VCaP (cell line): Measurements from ENCODE around the gene UPK1B.

Source experiments
- H3K27ac ChIP-seq: fragments of 450-650 bp; 2 replicates; pipeline ENCODE4 v1.5.1; 2017
- CTCF ChIP-seq: fragments of 450-650 bp; conservative IDR thresholded peaks from 2 replicates; pipeline ENCODE4 v1.5.1; 2017; ENCODE audit warnings: mild to moderate bottlenecking, moderate library complexity

UPK1B gene

DNA sequence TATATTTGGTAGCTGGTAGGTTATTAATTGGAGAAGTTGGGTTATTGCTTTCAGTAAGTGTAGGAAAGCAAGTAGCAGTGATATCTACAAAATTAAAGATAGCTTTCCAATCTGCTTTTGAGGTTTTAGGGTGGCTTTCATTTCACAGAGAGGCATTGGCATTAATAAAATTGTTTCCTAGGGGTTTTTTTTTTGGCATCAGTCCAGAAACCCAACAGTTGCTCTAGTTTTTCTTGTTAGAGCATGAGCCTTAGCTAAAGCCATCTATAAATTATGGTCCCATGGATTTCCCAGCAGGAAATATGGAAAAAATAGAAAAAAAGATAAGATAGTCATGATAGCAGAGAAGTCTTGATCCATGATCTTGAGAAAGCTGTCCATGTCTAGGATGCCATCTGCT, 70.3 kb downstream of the UPK1B start:
- no peak for TF ChIP-seq CTCF
- no peak overlapping the region for H3K27ac ChIP-seq

DNA sequence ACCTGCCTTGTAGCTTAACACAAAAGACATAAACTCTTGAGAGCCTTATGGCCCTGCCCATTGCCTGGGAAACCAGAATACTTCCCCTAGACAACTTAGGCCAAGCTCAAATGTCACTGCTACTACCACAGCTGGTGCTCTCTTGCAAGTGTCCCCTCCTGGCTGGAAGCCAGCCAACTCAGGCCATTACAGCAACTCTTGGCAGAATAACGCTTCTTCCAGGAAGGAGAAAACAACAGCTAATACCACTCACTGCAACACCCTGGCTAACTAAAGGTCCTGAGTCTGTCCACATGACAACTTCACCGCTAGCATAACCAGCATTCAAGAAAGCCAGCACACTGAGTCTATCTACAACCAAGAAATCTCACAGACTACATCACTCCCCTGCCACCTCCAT, 72.4 kb downstream of the UPK1B start:
- no peak for TF ChIP-seq CTCF
- no peak overlapping the region for H3K27ac ChIP-seq
